Mucosa of descending colon (tissue), 3 donors: Measurements from ENCODE around the gene CCDC12. TPM values are rescaled to one million over a fixed set of nuclear protein-coding genes. Genes with fewer than 3 reads are reported as not detected.

ENCODE experiments used
- ATAC-seq: fragments of 200-7000 bp; cut with Tn5 transposase; one replicate; pipeline ENCODE4 v1.9.1; 2020; ENCODE audit warnings: mild to moderate bottlenecking, moderate library complexity
- DNase-seq, 3 donors: peaks; one replicate each; pipeline ENCODE4 v3.0.0-alpha.2; 2020
- H3K36me3 ChIP-seq: fragments of 200-600 bp; one replicate; pipeline ENCODE4 v1.8.0; 2021; ENCODE audit warnings: low read depth, mild to moderate bottlenecking
- H3K4me1 ChIP-seq: fragments of 200-600 bp; one replicate; pipeline ENCODE4 v1.8.0; 2021; ENCODE audit warnings: low read depth, mild to moderate bottlenecking
- H3K4me3 ChIP-seq: fragments of 200-600 bp; one replicate; pipeline ENCODE4 v1.8.0; 2021; ENCODE audit warnings: mild to moderate bottlenecking
- H3K9me3 ChIP-seq: fragments of 200-600 bp; one replicate; pipeline ENCODE4 v1.8.0; 2021; ENCODE audit warnings: mild to moderate bottlenecking
- CTCF ChIP-seq: fragments of 200-600 bp; IDR thresholded peaks from one replicate; pipeline ENCODE4 v1.8.0; 2022; ENCODE audit warnings: antibody characterized with exemption, mild to moderate bottlenecking
- intact Hi-C, 2 donors: fragments of 100-400 bp; cut with DNase I in 1 of 2; cut with micrococcal nuclease in 1 of 2; formaldehyde crosslinking; loops; one replicate each; pipeline versions ENCODE4 v1.11.0 to v1.11.1; 2022; cut with DNase I, micrococcal nuclease
- total RNA-seq, 3 donors: library from RNA; stranded (reverse); fragmentation: NEBNext Ultra II Directional in 2 of 3; extraction: Animal tissue kit (Norgen Biotek cat#: 25700) in 2 of 3; gene quantifications; one replicate each; pipeline versions ENCODE4 v1.2.1 to v1.2.4, GENCODE V29; 2021 to 2023
- donor health status: DM: no; HTN: no; CAD: no; lungs with moderate emphysema.
- donor health status: DM: no; HTN: no; CAD: no.
- donor health status: DM: no; HTN: yes; CAD: no.

CCDC12 gene
- total RNA-seq, 3 donors from 2014 or later: 40.7 to 59.2 (median 45.0) TPM

- DNase-seq (peak in 2 of 3 donors; percentile 21 to 43), ATAC-seq (no peak)
Observed at GRCh38 chr3:46910166-46910760, 66.3 kb downstream of the CCDC12 start.

GRCh38 chr3:46909535-46910161 lies 66.9 kb downstream of the CCDC12 start:
- intact Hi-C loops: loop anchor here in 1 of 2 donors (5.0 kb wide), 1 partner anchor 202 kb away; no protein-coding TSS in a partner anchor
- no peaks in the 10 kb centered on the region for H3K9me3 ChIP-seq
- no peak overlapping the region for H3K4me3 ChIP-seq
- H3K4me1 ChIP-seq: peaks cover 3% of the 10 kb centered on the region
- H3K36me3 ChIP-seq: no peaks in the 10 kb centered on the region
- peak; percentile 83 for ATAC-seq
- DNase-seq: peak; percentile 77 to 83 (median 82)
- peak; percentile 77 for TF ChIP-seq CTCF

More at GRCh38 chr3:46910166-46910760, 66.3 kb downstream of the CCDC12 start:
- intact Hi-C loops: no loop called here
- Histone ChIP-seq H3K4me3 (no peak overlapping the region), H3K36me3 (no peaks in the 10 kb centered on the region), H3K9me3 (no peaks in the 10 kb centered on the region), H3K4me1 (peaks cover 3% of the 10 kb centered on the region)
- TF ChIP-seq CTCF: no peak

GRCh38 chr3:46908986-46909534 lies 67.5 kb downstream of the CCDC12 start:
- intact Hi-C loops: loop anchor here in 1 of 2 donors (5.0 kb wide), 1 partner anchor 202 kb away; no protein-coding TSS in a partner anchor
- Histone ChIP-seq H3K4me3 (no peak overlapping the region), H3K9me3 (no peaks in the 10 kb centered on the region), H3K36me3 (no peaks in the 10 kb centered on the region), H3K4me1 (peaks cover 3% of the 10 kb centered on the region)
- DNase-seq (peak in 1 of 3 donors; percentile 30), ATAC-seq (peak; percentile 2)
- no peak for TF ChIP-seq CTCF

GRCh38 chr3:46908294-46908985 lies 68.1 kb downstream of the CCDC12 start:
- no peak overlapping the region for H3K4me3 ChIP-seq
- TF ChIP-seq CTCF: no peak
- ATAC-seq (no peak), DNase-seq (peak in 2 of 3 donors; percentile 23 to 42)
- no peaks in the 10 kb centered on the region for H3K9me3 ChIP-seq
- intact Hi-C loops: loop anchor here in 1 of 2 donors (5.0 kb wide), 1 partner anchor 201 kb away; no protein-coding TSS in a partner anchor
- peaks cover 3% of the 10 kb centered on the region for H3K4me1 ChIP-seq
- no peaks in the 10 kb centered on the region for H3K36me3 ChIP-seq

GRCh38 chr3:46907960-46908293 lies 68.6 kb downstream of the CCDC12 start:
- Histone ChIP-seq H3K36me3 (no peaks in the 10 kb centered on the region), H3K4me3 (no peak overlapping the region), H3K9me3 (no peaks in the 10 kb centered on the region), H3K4me1 (peaks cover 3% of the 10 kb centered on the region)
- DNase-seq: no peak
- no peak for ATAC-seq
- intact Hi-C loops: loop anchor here in 1 of 2 donors (5.0 kb wide), 1 partner anchor 201 kb away; no protein-coding TSS in a partner anchor
- no peak for TF ChIP-seq CTCF
